Peyer's patch (tissue), 4 donors: ENCODE results near the gene SAFB.

Experiments
- CTCF ChIP-seq, 6 experiments: fragments of 450-650 bp in 4 of 6; fragments of 200-600 bp in 2 of 6; sonication (generic) in 1 of 6; IDR thresholded peaks; one replicate each; pipeline ENCODE4 v1.5.1; 2017 to 2019; ENCODE audit warnings: antibody characterized with exemption in 6 of 6, mild to moderate bottlenecking in 3 of 6, moderate library complexity in 1 of 6
- POLR2A ChIP-seq, 2 donors: fragments of 450-650 bp; IDR thresholded peaks; one replicate each; pipeline ENCODE4 v1.5.1; 2017; ENCODE audit warnings: antibody characterized with exemption in 2 of 2, mild to moderate bottlenecking in 2 of 2, moderate library complexity in 2 of 2

GRCh38 chr19:5635427-5635826 is 12.5 kb downstream of the SAFB start:
- TF ChIP-seq POLR2A (IDR thresholded peaks at IDR 0.05): no peak
- no peak for TF ChIP-seq CTCF (IDR thresholded peaks at IDR 0.05)
